A673 (cell line): ENCODE measurements around the gene GMDS. TPM values are rescaled to one million over a fixed set of nuclear protein-coding genes. Genes with fewer than 3 reads are reported as not detected.

Source experiments
- BruUV-seq: library from RNA; stranded (reverse); fragments of 400-500 nt; replicated peaks from 2 replicates; lab custom pipeline; 2021; lab: Mats Ljungman, UMichigan
- CTCF ChIA-PET: fragments of 300-600 bp; sonication (Branson Sonifier 250); formaldehyde crosslinking; loops from one replicate; lab custom pipeline; 2022; ENCODE audit warnings: antibody characterized with exemption; lab: Charles Lee
- POLR2A ChIA-PET: fragments of 300-600 bp; sonication (Branson Sonifier 250); formaldehyde crosslinking; loops from one replicate; lab custom pipeline; 2022; ENCODE audit warnings: antibody characterized with exemption; ENCODE audit not compliant: low non-redundant PET; lab: Charles Lee
- DNase-seq: peaks from one replicate; pipeline ENCODE4 v3.0.0-alpha.2; 2015; ENCODE audit warnings: low spot score
- H3K27ac ChIP-seq: fragments of 200-600 bp; sonication (generic); 2 replicates; pipeline ENCODE4 v1.5.1; 2016; ENCODE audit warnings: mixed run types, low read depth, mild to moderate bottlenecking, mixed read lengths, antibody characterized with exemption, low read length; ENCODE audit not compliant: poor library complexity, severe bottlenecking
- H3K27me3 ChIP-seq: fragments of 200-600 bp; sonication (generic); replicated peaks from 2 replicates; pipeline ENCODE4 v1.6.1; 2017; ENCODE audit warnings: mixed run types, low read depth, mild to moderate bottlenecking, mixed read lengths, antibody characterized with exemption, low read length; ENCODE audit not compliant: insufficient read depth, poor library complexity
- H3K36me3 ChIP-seq: fragments of 200-600 bp; sonication (generic); 2 replicates; pipeline ENCODE4 v1.6.1; 2016; ENCODE audit warnings: mixed run types, mild to moderate bottlenecking, mixed read lengths, antibody characterized with exemption, low read length; ENCODE audit not compliant: insufficient read depth, poor library complexity, severe bottlenecking
- H3K4me1 ChIP-seq: fragments of 200-600 bp; sonication (generic); 2 replicates; pipeline ENCODE4 v1.6.1; 2017; ENCODE audit warnings: mixed run types, mild to moderate bottlenecking, mixed read lengths, antibody characterized with exemption, low read length; ENCODE audit not compliant: insufficient read depth, poor library complexity, severe bottlenecking
- H3K4me3 ChIP-seq: fragments of 200-600 bp; sonication (generic); 2 replicates; pipeline ENCODE4 v1.5.1; 2016; ENCODE audit warnings: low read depth, mixed run types, mild to moderate bottlenecking, mixed read lengths, low read length; ENCODE audit not compliant: poor library complexity, severe bottlenecking
- H3K9me3 ChIP-seq: fragments of 200-600 bp; sonication (generic); 2 replicates; pipeline ENCODE4 v1.6.1; 2016; ENCODE audit warnings: mixed run types, low read depth, mild to moderate bottlenecking, mixed read lengths, antibody characterized with exemption, low read length; ENCODE audit not compliant: poor library complexity, severe bottlenecking
- CTCF ChIP-seq: fragments of 300-800, 200-600 bp; sonication (generic); conservative IDR thresholded peaks from 2 replicates; pipeline ENCODE4 v1.5.1; 2017; ENCODE audit warnings: low read depth, mild to moderate bottlenecking, antibody characterized with exemption, low read length, moderate library complexity, mixed read lengths
- EZH2 ChIP-seq: fragments of 200-600 bp; sonication (generic); IDR thresholded peaks from 2 replicates; pipeline ENCODE4 v1.6.1; 2017; ENCODE audit warnings: borderline replicate concordance, low read depth, mild to moderate bottlenecking, mixed read lengths, antibody characterized with exemption, low read length; ENCODE audit not compliant: poor library complexity, severe bottlenecking
- intact Hi-C: fragments of 100-400 bp; cut with micrococcal nuclease; formaldehyde crosslinking; loops from one replicate; pipeline ENCODE4 v1.10.0; 2022; ENCODE audit not compliant: unreplicated experiment
- total RNA-seq: library from RNA; stranded (reverse); gene quantifications from 2 replicates; pipeline ENCODE4 v1.2.3, GENCODE V29; 2021

The GMDS gene
- total RNA-seq, 1 experiment from 2014 or later, result 15.2 TPM

- H3K9me3 ChIP-seq, result no peaks in the 10 kb centered on the region
- no peaks in the 10 kb centered on the region for H3K36me3 ChIP-seq
- BruUV-seq, result no TSS peak
- no peak overlapping the region for H3K27ac ChIP-seq
- H3K27me3 ChIP-seq, result no peaks in the 10 kb centered on the region
- DNase-seq, result no peak
- no peak overlapping the region for H3K4me3 ChIP-seq
- TF ChIP-seq CTCF, result no peak
- TF ChIP-seq EZH2, result no peak
- intact Hi-C loops, result no loop called here
- H3K4me1 ChIP-seq, result peaks cover 1% of the 10 kb centered on the region
- ChIA-PET CTCF (no interaction called here), POLR2A (no interaction called here)
Observed at GRCh38 chr6:1867197-1867596, 378.2 kb downstream of the GMDS start.

- ChIA-PET CTCF (no interaction called here), POLR2A (no interaction called here)
- TF ChIP-seq CTCF (no peak), EZH2 (no peak)
- Histone ChIP-seq H3K27me3 (no peaks in the 10 kb centered on the region), H3K27ac (no peak overlapping the region), H3K4me1 (no peaks in the 10 kb centered on the region), H3K9me3 (no peaks in the 10 kb centered on the region), H3K36me3 (no peaks in the 10 kb centered on the region), H3K4me3 (no peak overlapping the region)
- intact Hi-C loops, result no loop called here
- no peak for DNase-seq
- BruUV-seq, result no TSS peak
Observed at GRCh38 chr6:1865585-1865984, 379.8 kb downstream of the GMDS start.

- no TSS peak for BruUV-seq
- POLR2A ChIA-PET, result no interaction called here
Observed at GRCh38 chr6:1864496-1864895, 380.9 kb downstream of the GMDS start.

More at GRCh38 chr6:1864496-1864895, 380.9 kb downstream of the GMDS start:
- Histone ChIP-seq H3K36me3 (no peaks in the 10 kb centered on the region), H3K27me3 (no peaks in the 10 kb centered on the region), H3K4me3 (no peak overlapping the region), H3K9me3 (no peaks in the 10 kb centered on the region), H3K4me1 (no peaks in the 10 kb centered on the region), H3K27ac (no peak overlapping the region)
- CTCF ChIA-PET, result no interaction called here
- DNase-seq, result no peak
- no peak for TF ChIP-seq EZH2
- TF ChIP-seq CTCF, result no peak
- intact Hi-C loops, result no loop called here
